Measurements from ENCODE around the gene WDR86. TPM values are rescaled to one million over a fixed set of nuclear protein-coding genes. Genes with fewer than 3 reads are reported as not detected.

Gene WDR86
- total and polyA plus RNA-seq, 2 experiments from 2014 or later, result 9.1 to 59.1 TPM

- Histone ChIP-seq H3K79me2 (replicated peaks; ENCODE audit: insufficient read depth) (no peaks in the 10 kb centered on the region), H3F3A (replicated peaks; ENCODE audit: low read depth) (peaks cover 10% of the 10 kb centered on the region; the same call in 1 of the 2 replicates), H3K4me2 (no peak overlapping the region), H4K20me1 (replicated peaks; ENCODE audit: insufficient read depth) (no peaks in the 10 kb centered on the region), H3K27ac (ENCODE audit: low read depth) (no peak overlapping the region), H3K4me3 (no peak overlapping the region), H3K36me3 (ENCODE audit: insufficient read depth) (no peaks in the 10 kb centered on the region), H3K9me2 (ENCODE audit: insufficient read depth) (no peaks in the 10 kb centered on the region), H3K27me3 (ENCODE audit: insufficient read depth) (no peaks in the 10 kb centered on the region), H2AFZ (no peak overlapping the region), H3K4me1 (ENCODE audit: insufficient read depth) (no peaks in the 10 kb centered on the region)
- no peak for TF ChIP-seq ETS1 (IDR thresholded peaks at IDR 0.05)
- TF ChIP-seq ZNF331 (CRISPR knock-in tag; IDR thresholded peaks at IDR 0.05; ENCODE audit: low read depth), result no peak
- no peak for TF ChIP-seq ZNF462 (CRISPR knock-in tag; IDR thresholded peaks at IDR 0.05)
- no peak for TF ChIP-seq ZNF114 (CRISPR knock-in tag; IDR thresholded peaks at IDR 0.05)
- TF ChIP-seq POLR2AphosphoS5 (IDR thresholded peaks at IDR 0.05; ENCODE audit: low read depth), result no peak
- TF ChIP-seq EZH2 (IDR thresholded peaks at IDR 0.05; ENCODE audit: low read depth, unreplicated experiment), result no peak
- TF ChIP-seq REST (IDR thresholded peaks at IDR 0.05; ENCODE audit: unreplicated experiment), result no peak
- no peak for TF ChIP-seq JUNB (IDR thresholded peaks at IDR 0.05; ENCODE audit: unreplicated experiment)
- no peak for TF ChIP-seq CTCF (conservative IDR thresholded peaks at IDR 0.05; ENCODE audit: low read depth in 2 of 2)
- TF ChIP-seq CREB1 (CRISPR knock-in tag; IDR thresholded peaks at IDR 0.05; ENCODE audit: low read depth), result no peak
- TF ChIP-seq EZH2phosphoT487 (IDR thresholded peaks at IDR 0.05; ENCODE audit: unreplicated experiment), result no peak
- TF ChIP-seq STAT1 (IDR thresholded peaks at IDR 0.05; ENCODE audit: unreplicated experiment), result no peak
- TF ChIP-seq NANOG (IDR thresholded peaks at IDR 0.05; ENCODE audit: borderline replicate concordance), result no peak
- H3K36me3 Mint-ChIP-seq (ENCODE audit: low read depth), result peaks cover 10% of the 10 kb centered on the region
- DNase-seq (ENCODE audit: low spot score), result no peak
- H3K4me1 Mint-ChIP-seq, result peaks cover 33% of the 10 kb centered on the region
- no peak overlapping the region for H3K27ac Mint-ChIP-seq
- ATAC-seq, result no peak
- H3K4me3 Mint-ChIP-seq, result no peak overlapping the region
- peaks cover 27% of the 10 kb centered on the region for H3K27me3 Mint-ChIP-seq (ENCODE audit: insufficient read depth, low read depth, poor library complexity)
- no peaks in the 10 kb centered on the region for H3K9me3 Mint-ChIP-seq
Measured at GRCh38 chr7:151399305-151399601, 10.6 kb downstream of the WDR86 start.

Data from GM23338 (cell line).